K562 (cell line): ENCODE results near the gene RBP3. TPM values are rescaled to one million over a fixed set of nuclear protein-coding genes. Genes with fewer than 3 reads are reported as not detected.

Source experiments
- ATAC-seq: fragments of 200-7000 bp; cut with Tn5 transposase; 3 replicates; pipeline ENCODE4 v1.9.1; 2020; ENCODE audit warnings: moderate library complexity
- BruUV-seq: library from RNA; stranded (reverse); fragments of 400-500 nt; replicated peaks from 2 replicates; lab custom pipeline; 2021; lab: Mats Ljungman, UMichigan
- CTCF ChIA-PET: fragments of 300-600 bp; formaldehyde crosslinking; extraction: SDS; loops from one replicate; lab custom pipeline; 2021; ENCODE audit warnings: low intra/inter-chr PET ratio; lab: Yijun Ruan, JAX
- POLR2A ChIA-PET: fragments of 300-600, 350-650 bp; sonication (Branson Sonifier 250); formaldehyde crosslinking; extraction: SDS; loops from one replicate; lab custom pipeline; 2021; ENCODE audit warnings: antibody characterized with exemption, inconsistent platforms; lab: Yijun Ruan, JAX
- DNase-seq, 4 experiments: peaks; one replicate each; pipeline versions ENCODE4 v3.0.0 to v3.0.0-alpha.2; 2011 to 2018; ENCODE audit warnings: low spot score in 3 of 4, mixed read lengths in 3 of 4; ENCODE audit errors: extremely low read depth in 1 of 4
- FAIRE-seq: peaks from 2 replicates; lab custom pipeline; 2011; peaks lifted over from hg19 to GRCh38; lab: Jason Lieb, UNC
- H2AFZ ChIP-seq: 2 replicates; pipeline ENCODE4 v1.6.0; 2011; ENCODE audit warnings: low read depth, low read length, control low read depth, inconsistent platforms
- H3K27ac ChIP-seq: fragments of 200-600 bp; 3 replicates; pipeline ENCODE4 v1.8.0; 2011; ENCODE audit warnings: low read depth, mild to moderate bottlenecking, control low read depth, inconsistent platforms, low read length, moderate library complexity, mixed read lengths; ENCODE audit errors: extremely low read depth
- H3K27me3 ChIP-seq, 2 experiments: fragments of 300-600 bp in 1 of 2; 2 replicates in 1 of 2; 3 replicates in 1 of 2; pipeline versions ENCODE4 v1.6.0 to v1.8.0; 2011; ENCODE audit warnings: inconsistent platforms in 2 of 2, low read length in 2 of 2, mild to moderate bottlenecking in 1 of 2, mixed read lengths in 1 of 2, moderate library complexity in 1 of 2; ENCODE audit not compliant: control insufficient read depth in 2 of 2, insufficient read depth in 2 of 2
- H3K36me3 ChIP-seq: fragments of 300-600 bp; 3 replicates; pipeline ENCODE4 v1.8.0; 2011; ENCODE audit warnings: mild to moderate bottlenecking, low read length, inconsistent platforms; ENCODE audit not compliant: control insufficient read depth, insufficient read depth
- H3K4me1 ChIP-seq, 2 experiments: fragments of 200-600 bp in 1 of 2; replicated peaks in 1 of 2; 2 replicates in 1 of 2; 3 replicates in 1 of 2; pipeline versions ENCODE4 v1.5.1 to v1.8.0; 2011; ENCODE audit warnings: inconsistent platforms in 2 of 2, low read length in 2 of 2, mild to moderate bottlenecking in 1 of 2, mixed read lengths in 1 of 2, moderate library complexity in 1 of 2; ENCODE audit not compliant: control insufficient read depth in 2 of 2, insufficient read depth in 2 of 2
- H3K4me2 ChIP-seq: 2 replicates; pipeline ENCODE4 v1.6.1; 2011; ENCODE audit warnings: low read length, control low read depth, inconsistent platforms, mixed read lengths; ENCODE audit not compliant: insufficient read depth
- H3K4me3 ChIP-seq: fragments of 200-600 bp; sonication (generic), shearing (Covaris generic); 2 replicates; pipeline ENCODE4 v1.5.1; 2016; ENCODE audit warnings: control low read depth, inconsistent platforms
- H3K79me2 ChIP-seq: fragments of 200-600 bp; 3 replicates; pipeline ENCODE4 v1.8.0; 2011; ENCODE audit warnings: low read length, inconsistent platforms; ENCODE audit not compliant: control insufficient read depth, insufficient read depth
- H3K9ac ChIP-seq, 2 experiments: 2 replicates each; pipeline versions ENCODE4 v1.6.0 to v1.6.1; 2011; ENCODE audit warnings: low read depth in 2 of 2, low read length in 2 of 2, control low read depth in 1 of 2, inconsistent platforms in 1 of 2, mild to moderate bottlenecking in 1 of 2, mixed read lengths in 1 of 2; ENCODE audit not compliant: insufficient read depth in 1 of 2
- H3K9me1 ChIP-seq: one replicate; pipeline ENCODE4 v1.6.0; 2011; ENCODE audit warnings: inconsistent platforms, mild to moderate bottlenecking, low read length, moderate library complexity; ENCODE audit not compliant: control insufficient read depth, insufficient read depth
- H3K9me3 ChIP-seq: replicated peaks from 2 replicates; pipeline ENCODE4 v1.5.1; 2011; ENCODE audit warnings: low read depth, low read length, inconsistent platforms; ENCODE audit not compliant: control insufficient read depth, insufficient read depth
- H4K20me1 ChIP-seq: replicated peaks from 2 replicates; pipeline ENCODE4 v1.6.1; 2011; ENCODE audit warnings: low read length, inconsistent platforms, mixed read lengths; ENCODE audit not compliant: control insufficient read depth, insufficient read depth
- BCOR ChIP-seq: fragments of 450-650 bp; IDR thresholded peaks from 2 replicates; pipeline ENCODE4 v1.6.1; 2016
- CEBPZ ChIP-seq: fragments of 150-350 bp; IDR thresholded peaks from 2 replicates; pipeline ENCODE4 v1.6.1; 2014; ENCODE audit warnings: low read depth, mild to moderate bottlenecking, low read length, borderline replicate concordance
- KLF16 ChIP-seq: IDR thresholded peaks from 2 replicates; pipeline ENCODE4 v1.6.1; 2016; ENCODE audit warnings: antibody characterized with exemption
- RAD21 ChIP-seq, 2 experiments: fragments of 250-450 bp in 1 of 2; fragments of 450-650 bp in 1 of 2; sonication (Bioruptor Pico) in 1 of 2; formaldehyde crosslinking in 1 of 2; IDR thresholded peaks in 1 of 2; conservative IDR thresholded peaks in 1 of 2; 2 replicates each; pipeline versions ENCODE4 v1.4.0 to v1.8.0; 2020 to 2022; ENCODE audit warnings: mild to moderate bottlenecking in 2 of 2, moderate library complexity in 1 of 2
- TSHZ1 ChIP-seq: fragments of 250-450 bp; sonication (Bioruptor Pico); IDR thresholded peaks from 2 replicates; pipeline ENCODE4 v1.4.0; 2020; ENCODE audit warnings: mild to moderate bottlenecking, moderate library complexity
- WGBS: fragments of 100-300 bp; shearing (Covaris generic); methylation state at CpG from one replicate; pipeline ENCODE4 v1.1.6; 2016; ENCODE audit warnings: low coverage, mixed read lengths; ENCODE audit not compliant: insufficient coverage; ENCODE audit errors: missing lambda C conversion rate; 5-methylcytosine and 5-hydroxymethylcytosine counted together
- in situ Hi-C: fragments of 300-500 bp; cut with MboI; formaldehyde crosslinking; loops from 4 replicates; pipeline ENCODE4 v1.15.0; 2018; ENCODE audit warnings: inconsistent platforms, mixed read lengths
- intact Hi-C: fragments of 100-400 bp; cut with micrococcal nuclease; formaldehyde crosslinking; loops from 2 replicates; pipeline ENCODE4 v1.14.2; 2022
- polyA plus RNA-seq, 8 experiments: library from polyadenylated mRNA; depleted of rRNA in 4 of 8; stranded (reverse) in 5 of 8; unstranded in 3 of 8; fragments of >200 nt; fragmentation: Nextera tagmentation in 2 of 8; fragmentation: Illumina TruSeq in 1 of 8; extraction: Ambion mirVana in 2 of 8; extraction: Trizol in 1 of 8; gene quantifications; 2 replicates each; pipeline versions ENCODE4 v1.2.1 to v1.2.3, GENCODE V29; 2011 to 2014; ENCODE audit warnings: inconsistent platforms in 1 of 8, missing spikeins in 1 of 8
- total RNA-seq, 7 experiments: library from RNA; depleted of rRNA in 6 of 7; stranded (reverse); fragments of >200 nt in 6 of 7; fragmentation: Illumina TruSeq in 2 of 7; extraction: Trizol in 2 of 7; gene quantifications; 2 replicates each; pipeline versions ENCODE4 v1.2.1 to v1.2.3, GENCODE V29; 2011 to 2021; ENCODE audit warnings: low replicate concordance in 1 of 7

Gene RBP3
- total and polyA plus RNA-seq, 9 of the 15 experiments (the other 6 are each of a cell fraction or from before 2014, with no cell fraction given): not detected

- TF ChIP-seq TSHZ1: no peak
These were observed 2.9 kb upstream of the RBP3 start (continued) for GRCh38 chr10:47344996-47345870.

DNA sequence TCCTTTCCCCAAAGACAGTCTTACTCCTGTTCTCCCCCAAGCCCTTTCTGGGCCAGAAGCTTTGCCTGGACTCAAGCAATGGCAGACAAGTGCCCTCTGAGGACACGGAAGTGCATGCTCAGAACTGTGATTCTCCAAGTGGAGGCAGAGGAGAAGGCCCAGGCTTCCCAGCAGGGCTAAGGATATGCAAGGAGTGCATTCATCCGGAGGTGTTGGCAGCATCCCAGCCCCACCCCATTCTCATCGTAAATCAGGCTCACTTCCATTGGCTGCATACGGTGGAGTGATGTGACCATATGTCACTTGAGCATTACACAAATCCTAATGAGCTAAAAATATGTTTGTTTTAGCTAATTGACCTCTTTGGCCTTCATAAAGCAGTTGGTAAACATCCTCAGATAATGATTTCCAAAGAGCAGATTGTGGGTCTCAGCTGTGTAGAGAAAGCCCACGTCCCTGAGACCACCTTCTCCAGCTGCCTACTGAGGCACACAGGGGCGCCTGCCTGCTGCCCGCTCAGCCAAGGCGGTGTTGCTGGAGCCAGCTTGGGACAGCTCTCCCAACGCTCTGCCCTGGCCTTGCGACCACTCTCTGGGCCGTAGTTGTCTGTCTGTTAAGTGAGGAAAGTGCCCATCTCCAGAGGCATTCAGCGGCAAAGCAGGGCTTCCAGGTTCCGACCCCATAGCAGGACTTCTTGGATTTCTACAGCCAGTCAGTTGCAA, 1.4 kb upstream of the RBP3 start:
- H4K20me1 ChIP-seq: peaks cover 12% of the 10 kb centered on the region
- no peak overlapping the region for H3K4me2 ChIP-seq
- in situ Hi-C loops: no loop called here
- intact Hi-C loops: no loop called here
- H3K27ac ChIP-seq: no peak overlapping the region
- WGBS: under 1% methylated on average over 13 of the region's 13 CpGs
- TF ChIP-seq CEBPZ: no peak
- TF ChIP-seq BCOR: no peak
- no peak for TF ChIP-seq RAD21 (CRISPR knock-in tag; conservative IDR thresholded peaks at IDR 0.05 in 1 of 2, IDR thresholded peaks at IDR 0.05 in 1 of 2)
- TF ChIP-seq KLF16: no peak
- ATAC-seq (no peak), DNase-seq (no peak), FAIRE-seq (no peak)
- no peaks in the 10 kb centered on the region for H3K9me1 ChIP-seq
- no peaks in the 10 kb centered on the region for H3K9me3 ChIP-seq
- H3K36me3 ChIP-seq: no peaks in the 10 kb centered on the region
- H3K9ac ChIP-seq: 0 out of 4 replicates have a peak overlapping the region, but pooled peaks of 1 of the 2 experiments have one; percentile 18
- no TSS peak for BruUV-seq
- ChIA-PET POLR2A (interaction anchor here (1.4 kb wide), 1 partner anchor 11 kb away, joined by 5 read pairs; no protein-coding TSS in a partner anchor), CTCF (no interaction called here)
- H3K4me1 ChIP-seq: peaks cover 0 to 26% of the 10 kb centered on the region in 2 experiments; a peak in 1 of 5 replicates
- H3K79me2 ChIP-seq: no peaks in the 10 kb centered on the region
- H3K4me3 ChIP-seq: no peak overlapping the region
- peaks cover 45 to 65% of the 10 kb centered on the region in 2 experiments; a peak in 4 of 5 replicates for H3K27me3 ChIP-seq
- no peak overlapping the region for H2AFZ ChIP-seq
